DMS53 treated with DMSO at 0.1 percent for 48 hours (cell line): Measurements from ENCODE around the gene ACKR3.

Experiments used
- DNase-seq: peaks from one replicate; lab custom pipeline; 2025; ENCODE audit not compliant: unreplicated experiment; lab: John Stamatoyannopoulos, UW

Gene ACKR3

GRCh38 chr2:236628256-236628901 is 58.8 kb downstream of the ACKR3 start:
- no peak for DNase-seq

GRCh38 chr2:236628981-236629605 is 59.5 kb downstream of the ACKR3 start:
- no peak for DNase-seq

- no peak for DNase-seq
Observed at GRCh38 chr2:236629961-236630872, 60.6 kb downstream of the ACKR3 start.

GRCh38 chr2:236631281-236631855 is 61.7 kb downstream of the ACKR3 start:
- no peak for DNase-seq

GRCh38 chr2:236631856-236632291 is 62.2 kb downstream of the ACKR3 start:
- no peak for DNase-seq
